Epidermal melanocyte (primary cell): ENCODE results near the gene EDIL3.
A peak's percentile ranks its signal among the peaks of the same experiment; 100 is the strongest.
"Not testable (repeated sequence)": the region's sequence is repeated elsewhere in the genome, so short reads cannot be mapped to it uniquely, and the experiment has no call there.

Source experiments
- DNase-seq: peaks from one replicate; pipeline ENCODE4 v3.0.0; 2011; ENCODE audit warnings: low spot score; ENCODE audit not compliant: insufficient read length

EDIL3 gene

GRCh38 chr5:84191281-84191680 is 193.4 kb downstream of the EDIL3 start:
- no peak for DNase-seq

GRCh38 chr5:84184857-84185256 is 199.8 kb downstream of the EDIL3 start:
- DNase-seq, result no peak

GRCh38 chr5:84181093-84181492 is 203.6 kb downstream of the EDIL3 start:
- DNase-seq, result no peak

GRCh38 chr5:84168841-84169240 is 215.8 kb downstream of the EDIL3 start:
- no peak for DNase-seq

GRCh38 chr5:84163671-84164070 is 221.0 kb downstream of the EDIL3 start:
- no peak for DNase-seq

GRCh38 chr5:84162695-84163094 is 222.0 kb downstream of the EDIL3 start:
- DNase-seq, result no peak

GRCh38 chr5:84160650-84161049 is 224.0 kb downstream of the EDIL3 start:
- not testable (repeated sequence) for DNase-seq

GRCh38 chr5:84149094-84149493 is 235.6 kb downstream of the EDIL3 start:
- no peak for DNase-seq

GRCh38 chr5:84148651-84149050 is 236.0 kb downstream of the EDIL3 start:
- DNase-seq, result no peak

GRCh38 chr5:84137541-84137940 is 247.1 kb downstream of the EDIL3 start:
- no peak for DNase-seq

GRCh38 chr5:84131372-84131771 is 253.3 kb downstream of the EDIL3 start:
- DNase-seq, result no peak

- DNase-seq, result no peak
Observed at GRCh38 chr5:84130006-84130580, 254.6 kb downstream of the EDIL3 start.

GRCh38 chr5:84125216-84125615 is 259.5 kb downstream of the EDIL3 start:
- no peak for DNase-seq

GRCh38 chr5:84119252-84119651 is 265.4 kb downstream of the EDIL3 start:
- no peak for DNase-seq

GRCh38 chr5:84118551-84118950 is 266.1 kb downstream of the EDIL3 start:
- DNase-seq, result no peak

GRCh38 chr5:84115727-84116126 is 269.0 kb downstream of the EDIL3 start:
- no peak for DNase-seq

GRCh38 chr5:84113246-84114105 is 271.2 kb downstream of the EDIL3 start:
- DNase-seq, result peak; percentile 20

GRCh38 chr5:84092738-84093137 is 291.9 kb downstream of the EDIL3 start:
- no peak for DNase-seq

- DNase-seq, result no peak
Observed at GRCh38 chr5:84091127-84091799, 293.4 kb downstream of the EDIL3 start.

- no peak for DNase-seq
Observed at GRCh38 chr5:84088996-84089395, 295.7 kb downstream of the EDIL3 start.

- no peak for DNase-seq
Observed at GRCh38 chr5:84086511-84086910, 298.2 kb downstream of the EDIL3 start.

- DNase-seq, result no peak
Observed at GRCh38 chr5:84085387-84086041, 299.2 kb downstream of the EDIL3 start.
